HEK293T (cell line): ENCODE data around the gene SLC35G2.

Experiments used
- CTCF ChIA-PET: fragments of 350-600 bp; formaldehyde crosslinking; extraction: SDS; loops from one replicate; lab custom pipeline; 2021; ENCODE audit warnings: antibody characterized with exemption, inconsistent platforms; lab: Yijun Ruan, JAX
- POLR2A ChIA-PET: fragments of 350-600 bp; formaldehyde crosslinking; extraction: SDS; loops from one replicate; lab custom pipeline; 2020; ENCODE audit warnings: antibody characterized with exemption, inconsistent platforms; lab: Yijun Ruan, JAX
- DNase-seq: peaks from one replicate; pipeline ENCODE4 v3.0.0; 2012; ENCODE audit warnings: mixed read lengths; ENCODE audit errors: extremely low spot score
- ARNT ChIP-seq: fragments of 450-650 bp; IDR thresholded peaks from 2 replicates; pipeline ENCODE4 v1.6.1; 2017; ENCODE audit warnings: mild to moderate bottlenecking
- BHLHE40 ChIP-seq: fragments of 450-650 bp; IDR thresholded peaks from 2 replicates; pipeline ENCODE4 v1.6.1; 2016; ENCODE audit warnings: mild to moderate bottlenecking, moderate library complexity, borderline replicate concordance
- CTBP1 ChIP-seq: fragments of 450-650 bp; IDR thresholded peaks from 2 replicates; pipeline ENCODE4 v1.6.1; 2016; ENCODE audit warnings: borderline replicate concordance
- ELF4 ChIP-seq: fragments of 450-650 bp; IDR thresholded peaks from 2 replicates; pipeline ENCODE4 v1.6.1; 2017; ENCODE audit warnings: antibody characterized with exemption
- FOXA1 ChIP-seq: fragments of 450-650 bp; IDR thresholded peaks from 2 replicates; pipeline ENCODE4 v1.6.1; 2016; ENCODE audit warnings: mild to moderate bottlenecking
- FOXK2 ChIP-seq: fragments of 450-650 bp; IDR thresholded peaks from 2 replicates; pipeline ENCODE4 v1.6.1; 2016; ENCODE audit warnings: mild to moderate bottlenecking
- FOXM1 ChIP-seq: fragments of 450-650 bp; IDR thresholded peaks from 2 replicates; pipeline ENCODE4 v1.6.1; 2017; ENCODE audit warnings: mild to moderate bottlenecking, borderline replicate concordance
- HDGF ChIP-seq: fragments of 450-650 bp; IDR thresholded peaks from 2 replicates; pipeline ENCODE4 v1.6.1; 2017; ENCODE audit warnings: antibody characterized with exemption, borderline replicate concordance
- L3MBTL2 ChIP-seq: fragments of 450-650 bp; conservative IDR thresholded peaks from 2 replicates; pipeline ENCODE4 v1.6.1; 2016; ENCODE audit warnings: mild to moderate bottlenecking
- LEF1 ChIP-seq: fragments of 450-650 bp; IDR thresholded peaks from 2 replicates; pipeline ENCODE4 v1.6.1; 2017; ENCODE audit warnings: mild to moderate bottlenecking, borderline replicate concordance
- NFRKB ChIP-seq: fragments of 450-650 bp; IDR thresholded peaks from 2 replicates; pipeline ENCODE4 v1.6.1; 2016; ENCODE audit warnings: mild to moderate bottlenecking, moderate library complexity
- PKNOX1 ChIP-seq: fragments of 450-650 bp; IDR thresholded peaks from 2 replicates; pipeline ENCODE4 v1.6.1; 2016
- SP1 ChIP-seq: fragments of 450-650 bp; IDR thresholded peaks from 2 replicates; pipeline ENCODE4 v1.6.1; 2017
- SUZ12 ChIP-seq: fragments of 450-650 bp; IDR thresholded peaks from 2 replicates; pipeline ENCODE4 v1.6.1; 2016; ENCODE audit warnings: mild to moderate bottlenecking
- TARDBP ChIP-seq: fragments of 450-650 bp; IDR thresholded peaks from 2 replicates; pipeline ENCODE4 v1.6.1; 2016
- ZNF384 ChIP-seq: fragments of 450-650 bp; IDR thresholded peaks from 2 replicates; pipeline ENCODE4 v1.6.1; 2016

The SLC35G2 gene

GRCh38 chr3:136903899-136904298 lies 85.0 kb downstream of the SLC35G2 start:
- no peak for DNase-seq
- POLR2A ChIA-PET, result interaction anchor here (0.6 kb wide), 1 partner anchor 43 kb away, joined by 3 read pairs; no protein-coding TSS in a partner anchor
- TF ChIP-seq PKNOX1, result no peak
- TF ChIP-seq BHLHE40, result no peak
- CTCF ChIA-PET, result no interaction called here

DNA sequence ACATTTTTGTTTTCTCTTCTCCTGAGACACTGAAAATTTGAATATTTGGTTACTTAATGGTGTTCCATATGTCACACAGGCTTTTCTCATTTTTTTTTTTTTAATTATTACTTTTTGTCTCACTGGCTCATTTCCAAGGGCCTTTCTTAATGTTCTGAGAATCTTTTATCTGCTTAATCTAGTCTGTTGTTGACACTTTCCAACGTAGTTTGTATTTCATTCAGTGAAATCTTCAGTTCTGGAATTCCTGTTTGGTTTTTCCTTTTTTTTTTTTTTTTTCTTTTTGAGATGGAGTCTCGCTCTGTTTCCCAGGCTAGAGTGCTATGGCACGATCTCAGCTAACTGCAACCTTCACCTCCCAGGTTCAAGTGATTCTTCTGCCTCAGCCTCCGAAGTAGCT lies 85.8 kb downstream of the SLC35G2 start:
- ChIA-PET CTCF (no interaction called here), POLR2A (no interaction called here)
- DNase-seq, result no peak
- no peak for TF ChIP-seq SP1
- TF ChIP-seq BHLHE40, result no peak
- no peak for TF ChIP-seq NFRKB
- no peak for TF ChIP-seq CTBP1
- TF ChIP-seq PKNOX1, result no peak
- TF ChIP-seq TARDBP, result no peak
- no peak for TF ChIP-seq ARNT
- no peak for TF ChIP-seq FOXM1
- TF ChIP-seq L3MBTL2, result no peak
- TF ChIP-seq HDGF, result no peak
- no peak for TF ChIP-seq LEF1
- TF ChIP-seq ZNF384, result no peak
- no peak for TF ChIP-seq SUZ12
- TF ChIP-seq FOXK2, result no peak
- no peak for TF ChIP-seq FOXA1
- TF ChIP-seq ELF4, result no peak
